Osteoblast (primary cell): ENCODE results near the gene PAK4. TPM values are rescaled to one million over a fixed set of nuclear protein-coding genes. Genes with fewer than 3 reads are reported as not detected.

Experiments
- DNase-seq: peaks from one replicate; pipeline ENCODE4 v3.0.0; 2011; ENCODE audit warnings: low spot score, mixed read lengths; ENCODE audit not compliant: insufficient read length; ENCODE audit errors: missing footprints
- H2AFZ ChIP-seq: 2 replicates; pipeline ENCODE4 v1.6.0; 2011; ENCODE audit warnings: mild to moderate bottlenecking, low read length
- H3K27ac ChIP-seq: 2 replicates; pipeline ENCODE4 v1.5.1; 2011; ENCODE audit warnings: mild to moderate bottlenecking, low read depth, low read length, moderate library complexity
- H3K27me3 ChIP-seq: 2 replicates; pipeline ENCODE4 v1.6.0; 2012; ENCODE audit warnings: mild to moderate bottlenecking, control low read depth, inconsistent platforms, low read length, moderate library complexity; ENCODE audit not compliant: insufficient read depth
- H3K36me3 ChIP-seq: 2 replicates; pipeline ENCODE4 v1.5.1; 2011; ENCODE audit warnings: mild to moderate bottlenecking, low read length, control low read depth, moderate library complexity; ENCODE audit not compliant: insufficient read depth
- H3K4me1 ChIP-seq: 2 replicates; pipeline ENCODE4 v1.5.1; 2011; ENCODE audit warnings: mild to moderate bottlenecking, low read length, control low read depth, moderate library complexity; ENCODE audit not compliant: insufficient read depth
- H3K4me2 ChIP-seq: 2 replicates; pipeline ENCODE4 v1.6.0; 2011; ENCODE audit warnings: mild to moderate bottlenecking, low read length; ENCODE audit not compliant: insufficient read depth
- H3K4me3 ChIP-seq: fragments of 200-600 bp; sonication (generic); 3 replicates; pipeline ENCODE4 v1.5.1; 2012; ENCODE audit warnings: mild to moderate bottlenecking, low read length, inconsistent platforms; ENCODE audit not compliant: insufficient read depth
- H3K79me2 ChIP-seq: 2 replicates; pipeline ENCODE4 v1.6.0; 2012; ENCODE audit warnings: mild to moderate bottlenecking, low read length, control low read depth, inconsistent platforms; ENCODE audit not compliant: insufficient read depth
- H3K9me3 ChIP-seq: 2 replicates; pipeline ENCODE4 v1.5.1; 2011; ENCODE audit warnings: low read depth, low read length, control low read depth
- H4K20me1 ChIP-seq: 2 replicates; pipeline ENCODE4 v1.6.0; 2012; ENCODE audit warnings: mild to moderate bottlenecking, low read length, control low read depth; ENCODE audit not compliant: insufficient read depth
- CTCF ChIP-seq: IDR thresholded peaks from 2 replicates; pipeline ENCODE4 v1.5.1; 2011; ENCODE audit warnings: mild to moderate bottlenecking, low read depth, low read length, moderate library complexity; ENCODE audit errors: extremely low read depth
- total RNA-seq: library from RNA; depleted of rRNA; stranded (reverse); fragments of >200 nt; gene quantifications from 2 replicates; pipeline ENCODE4 v1.2.3, GENCODE V29; 2012

Gene PAK4
- total RNA-seq, 1 donor = 9.4 TPM

- Histone ChIP-seq H4K20me1 (no peaks in the 10 kb centered on the region), H3K79me2 (no peaks in the 10 kb centered on the region), H3K4me1 (no peaks in the 10 kb centered on the region), H3K4me2 (no peak overlapping the region), H3K36me3 (no peaks in the 10 kb centered on the region), H3K4me3 (no peak overlapping the region), H3K27ac (no peak overlapping the region), H2AFZ (no peak overlapping the region), H3K27me3 (peaks cover 46% of the 10 kb centered on the region), H3K9me3 (no peaks in the 10 kb centered on the region)
- DNase-seq = peak; percentile 48
- TF ChIP-seq CTCF = no peak
These were observed 68.2 kb downstream of the PAK4 start for GRCh38 chr19:39193803-39194202.

GRCh38 chr19:39194832-39195542, 69.4 kb downstream of the PAK4 start:
- H3K36me3 ChIP-seq = no peaks in the 10 kb centered on the region
- H3K79me2 ChIP-seq = no peaks in the 10 kb centered on the region
- no peaks in the 10 kb centered on the region for H3K4me1 ChIP-seq
- H3K9me3 ChIP-seq = no peaks in the 10 kb centered on the region
- no peak overlapping the region for H3K27ac ChIP-seq
- TF ChIP-seq CTCF = no peak
- no peak for DNase-seq
- no peak overlapping the region for H3K4me3 ChIP-seq
- H2AFZ ChIP-seq = no peak overlapping the region
- H3K4me2 ChIP-seq = no peak overlapping the region
- no peaks in the 10 kb centered on the region for H4K20me1 ChIP-seq
- peaks cover 40% of the 10 kb centered on the region for H3K27me3 ChIP-seq

DNA sequence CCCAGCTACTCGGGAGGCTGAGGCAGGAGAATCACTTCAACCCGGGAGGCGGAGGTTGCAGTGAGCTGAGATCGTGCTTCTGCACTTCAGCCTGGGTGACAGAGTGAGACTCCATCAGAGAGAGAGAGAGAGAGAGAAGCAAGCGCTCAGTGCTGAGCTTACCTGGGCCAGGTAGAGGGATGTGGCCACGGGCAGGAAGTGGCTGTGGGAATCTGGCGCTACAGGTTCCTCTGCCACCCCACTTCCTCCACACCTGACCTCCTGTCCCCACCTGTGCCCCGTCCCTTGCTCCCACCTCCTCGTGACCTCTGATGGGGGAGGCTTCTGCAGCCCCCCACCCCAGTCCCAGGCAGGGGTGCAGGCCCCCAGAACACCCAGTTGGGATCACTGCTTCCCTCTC, 70.2 kb downstream of the PAK4 start:
- H3K27me3 ChIP-seq = peaks cover 40% of the 10 kb centered on the region
- no peaks in the 10 kb centered on the region for H4K20me1 ChIP-seq
- H3K36me3 ChIP-seq = no peaks in the 10 kb centered on the region
- no peaks in the 10 kb centered on the region for H3K4me1 ChIP-seq
- no peak overlapping the region for H3K4me2 ChIP-seq
- H3K27ac ChIP-seq = no peak overlapping the region
- no peaks in the 10 kb centered on the region for H3K9me3 ChIP-seq
- no peak overlapping the region for H3K4me3 ChIP-seq
- no peak for TF ChIP-seq CTCF
- no peaks in the 10 kb centered on the region for H3K79me2 ChIP-seq
- DNase-seq = peak; percentile 10
- H2AFZ ChIP-seq = no peak overlapping the region

DNA sequence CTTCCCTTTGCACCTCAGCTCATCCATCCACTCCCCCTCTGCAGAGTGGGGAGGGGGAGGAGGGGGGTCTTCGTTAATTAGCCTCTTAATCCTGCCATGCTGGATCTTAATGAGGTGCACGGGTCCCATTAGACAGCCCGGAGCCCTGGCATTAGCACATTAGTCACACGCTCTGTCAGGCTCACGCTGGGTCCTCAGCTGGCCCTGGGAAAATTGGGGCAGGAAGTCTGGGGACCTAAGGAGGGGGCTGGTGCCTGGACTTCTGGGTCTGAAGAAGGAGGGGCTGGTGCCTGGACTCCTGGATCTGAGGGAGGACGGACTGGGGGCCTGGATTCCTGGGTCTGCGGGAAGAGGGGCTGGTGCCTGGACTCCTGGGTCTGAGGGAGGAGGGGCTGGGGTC, 70.7 kb downstream of the PAK4 start:
- Histone ChIP-seq H3K79me2 (no peaks in the 10 kb centered on the region), H3K4me1 (no peaks in the 10 kb centered on the region), H3K27me3 (peaks cover 43% of the 10 kb centered on the region), H4K20me1 (no peaks in the 10 kb centered on the region), H3K27ac (no peak overlapping the region), H3K4me3 (no peak overlapping the region), H3K4me2 (no peak overlapping the region), H3K36me3 (no peaks in the 10 kb centered on the region), H3K9me3 (no peaks in the 10 kb centered on the region), H2AFZ (no peak overlapping the region)
- peak; percentile 42 for DNase-seq
- TF ChIP-seq CTCF = no peak
